HG03520 (cell line): ENCODE data around the gene MEN1.
"Not testable (repeated sequence)": the region's sequence is repeated elsewhere in the genome, so short reads cannot be mapped to it uniquely, and the experiment has no call there.

ENCODE experiments used
- ATAC-seq: cut with Tn5 transposase; IDR thresholded peaks from one replicate; pipeline ENCODE4 v1.9.1; 2021; ENCODE audit warnings: mild to moderate bottlenecking, moderate library complexity; ENCODE audit not compliant: unreplicated experiment

MEN1 gene

GRCh38 chr11:64846998-64847666 is 36.8 kb upstream of the MEN1 start:
- ATAC-seq = no peak

GRCh38 chr11:64845776-64846129 is 35.4 kb upstream of the MEN1 start:
- not testable (repeated sequence) for ATAC-seq

- ATAC-seq = no peak
Measured at GRCh38 chr11:64845129-64845775, 34.9 kb upstream of the MEN1 start.

DNA sequence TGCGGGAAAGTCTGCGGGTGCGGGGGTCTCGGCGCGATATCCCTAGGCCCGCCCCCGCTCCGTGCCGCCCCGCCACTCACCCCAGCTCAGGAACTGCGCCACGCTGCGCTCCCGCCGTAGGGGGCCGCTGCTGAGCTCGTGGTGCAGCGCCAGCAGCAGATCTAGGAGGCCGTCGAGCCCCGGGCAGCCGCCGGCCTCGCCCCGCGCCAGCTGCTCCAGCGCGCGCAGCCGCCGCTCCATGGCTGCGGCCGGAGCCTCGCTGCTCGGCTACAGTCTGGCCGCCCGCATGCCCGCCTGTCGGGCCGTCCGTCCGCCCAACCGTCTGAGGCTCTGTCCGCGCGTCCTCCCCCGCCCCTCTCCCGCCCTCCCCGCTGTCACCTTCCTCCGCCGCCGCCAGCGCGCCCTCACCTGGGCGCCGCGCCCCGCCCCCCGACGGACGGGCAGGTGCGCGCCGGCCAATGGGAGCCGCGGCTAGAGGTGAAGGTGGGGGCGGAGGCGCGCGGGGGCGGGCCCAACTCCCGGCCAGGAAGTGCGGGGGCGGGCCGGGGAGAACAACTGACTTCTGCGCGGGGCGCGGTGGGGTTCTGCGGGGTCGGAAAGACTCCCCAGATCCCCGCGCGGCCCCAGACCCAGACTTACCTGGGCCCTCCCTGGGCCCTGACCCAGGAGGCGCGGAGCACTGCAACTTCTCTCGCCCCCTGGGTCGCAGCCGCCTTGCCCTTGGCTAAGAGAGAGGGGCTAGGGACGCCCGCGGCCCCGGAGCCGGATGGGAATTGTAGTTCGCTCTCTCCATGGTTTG is 34.2 kb upstream of the MEN1 start, which contains the start of gene CDC42BPG:
CDC42BPG (minus strand) TSS at position 324 of the 799 bp plus-strand sequence; CDS start at position 240, 84 bp downstream.
- no peak for ATAC-seq

DNA sequence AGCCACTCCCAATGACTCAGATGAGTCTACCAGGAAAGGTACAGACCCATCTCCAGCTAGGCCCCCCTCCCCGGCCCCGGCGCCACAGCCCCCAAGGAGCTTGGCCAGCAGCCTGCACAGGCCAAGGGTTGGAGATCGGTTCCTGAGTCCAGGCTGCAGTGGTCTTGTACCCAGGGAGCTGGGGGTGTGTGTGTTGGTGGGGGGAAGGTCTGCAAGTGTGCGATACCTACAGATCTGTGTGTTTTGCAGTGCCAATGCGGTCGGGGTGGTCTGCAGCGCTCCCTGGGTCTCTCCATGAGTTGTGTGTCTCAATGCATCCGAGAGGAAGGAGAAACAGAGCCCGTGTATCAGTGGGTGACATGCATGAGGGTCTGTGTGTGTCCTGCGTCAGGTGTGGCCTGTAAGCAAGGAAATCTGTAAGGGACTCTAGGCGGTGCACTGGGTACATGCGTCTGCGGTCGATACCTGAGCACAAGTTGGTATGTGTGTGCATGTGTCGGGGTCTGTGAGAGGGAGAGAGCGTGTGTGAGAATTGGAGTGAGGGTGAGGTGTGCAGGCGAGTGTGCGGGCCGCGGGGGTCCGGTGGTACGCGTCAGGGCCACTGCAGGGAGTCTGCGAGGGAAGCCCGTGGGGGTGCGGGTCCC is 33.5 kb upstream of the MEN1 start:
- ATAC-seq = no peak

GRCh38 chr11:64842851-64843685 is 32.7 kb upstream of the MEN1 start:
- ATAC-seq = no peak

DNA sequence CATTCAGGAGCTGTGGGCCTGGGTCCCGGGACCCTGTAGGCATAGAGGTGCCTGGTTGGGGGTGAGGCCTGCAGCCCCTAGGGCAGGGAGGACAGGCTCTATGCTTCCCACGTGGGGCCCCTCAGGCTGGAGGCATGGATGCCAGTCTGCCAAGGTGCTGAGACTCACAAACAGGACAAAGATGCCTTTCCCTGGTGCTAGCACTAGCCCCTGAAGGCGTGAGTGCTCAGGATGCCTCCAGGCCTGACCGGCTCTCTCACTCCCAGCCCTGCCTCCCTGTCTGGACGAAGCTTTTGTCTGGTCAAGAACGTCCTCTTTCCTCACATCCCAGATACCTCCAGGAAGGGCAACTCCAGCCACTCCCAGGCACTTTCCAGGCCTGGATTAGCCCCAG is 32.0 kb upstream of the MEN1 start:
- no peak for ATAC-seq

DNA sequence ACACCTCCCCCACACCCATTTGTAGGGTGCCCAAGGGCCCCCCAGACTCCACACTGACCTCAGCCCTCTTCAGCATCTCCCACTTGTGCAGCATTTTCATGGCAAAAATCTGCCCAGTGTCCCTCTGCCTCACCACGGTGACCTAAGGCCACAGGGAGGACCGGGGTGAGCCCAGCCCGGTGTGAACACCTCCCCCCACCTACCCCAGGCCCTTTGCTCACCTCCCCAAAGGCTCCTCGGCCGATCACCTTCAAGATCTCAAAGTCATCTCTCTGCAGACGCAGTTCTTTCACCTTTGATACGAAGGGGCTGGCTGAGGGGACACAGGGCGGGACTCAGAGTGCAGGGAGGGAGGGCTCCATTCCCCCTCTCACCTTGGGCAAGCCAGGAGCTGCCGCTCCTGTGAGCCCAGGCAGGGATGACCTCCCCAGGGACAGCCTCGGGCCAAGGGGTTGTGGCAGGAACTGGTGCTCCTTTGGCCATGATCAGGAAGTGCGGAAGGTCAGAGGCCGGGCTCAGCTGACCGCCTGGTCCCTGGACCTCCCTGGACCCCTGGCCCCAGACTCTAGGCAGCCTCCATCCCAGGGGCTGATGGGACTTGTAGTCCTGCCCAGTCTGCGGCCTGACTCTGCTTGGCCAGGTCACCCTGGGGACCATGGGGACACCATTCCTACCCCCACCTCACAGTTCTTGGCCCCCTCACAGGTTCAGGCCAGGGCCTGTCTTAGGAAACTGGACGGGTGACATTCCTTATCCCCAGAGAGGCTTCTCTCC is 31.4 kb upstream of the MEN1 start:
- ATAC-seq = no peak

DNA sequence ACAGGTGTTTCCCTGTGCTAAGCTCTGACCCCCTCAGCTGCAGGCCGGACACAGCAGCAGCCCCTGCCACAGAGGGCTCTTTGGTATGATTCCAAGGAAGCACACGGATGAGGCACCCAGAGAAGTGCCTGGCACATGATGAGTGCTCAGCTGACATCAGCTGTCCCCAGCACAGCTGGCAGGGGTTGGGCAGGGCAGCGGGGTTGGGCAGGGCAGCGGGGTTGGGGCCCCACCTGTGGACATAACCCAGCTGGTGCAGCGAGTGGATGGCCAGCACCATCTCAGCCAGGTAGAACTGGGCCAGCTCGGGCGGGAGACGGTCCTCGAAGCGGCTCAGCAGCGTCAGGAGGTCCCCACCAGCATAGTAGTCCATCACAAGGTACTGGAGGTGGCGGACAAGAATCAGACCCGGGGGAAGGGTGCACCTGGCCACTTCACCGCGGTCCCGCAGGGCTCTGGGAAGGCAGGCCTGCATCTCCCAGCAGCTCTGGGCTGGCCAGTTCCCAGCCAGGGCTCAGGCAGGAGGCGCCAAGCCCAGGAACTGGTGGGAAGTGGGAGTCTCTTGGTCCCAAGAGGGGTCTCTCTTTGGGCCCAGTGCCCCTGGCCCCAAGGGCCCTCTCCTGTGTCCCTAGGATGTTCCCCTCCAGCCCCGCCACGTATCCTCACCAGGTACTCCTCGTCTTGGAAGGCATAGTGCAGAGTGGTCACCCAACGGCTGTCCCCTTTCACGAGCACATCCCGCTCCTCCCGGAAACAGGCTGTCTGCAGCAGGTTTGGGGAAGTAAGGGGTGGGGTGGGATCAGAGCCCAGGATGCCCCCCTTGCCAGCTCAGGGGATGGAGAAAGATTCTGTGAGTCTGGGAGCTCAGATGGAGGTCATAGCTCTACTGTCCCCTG is 29.8 kb upstream of the MEN1 start:
- no peak for ATAC-seq

- ATAC-seq = no peak
Measured at GRCh38 chr11:64839335-64839734, 29.0 kb upstream of the MEN1 start.

DNA sequence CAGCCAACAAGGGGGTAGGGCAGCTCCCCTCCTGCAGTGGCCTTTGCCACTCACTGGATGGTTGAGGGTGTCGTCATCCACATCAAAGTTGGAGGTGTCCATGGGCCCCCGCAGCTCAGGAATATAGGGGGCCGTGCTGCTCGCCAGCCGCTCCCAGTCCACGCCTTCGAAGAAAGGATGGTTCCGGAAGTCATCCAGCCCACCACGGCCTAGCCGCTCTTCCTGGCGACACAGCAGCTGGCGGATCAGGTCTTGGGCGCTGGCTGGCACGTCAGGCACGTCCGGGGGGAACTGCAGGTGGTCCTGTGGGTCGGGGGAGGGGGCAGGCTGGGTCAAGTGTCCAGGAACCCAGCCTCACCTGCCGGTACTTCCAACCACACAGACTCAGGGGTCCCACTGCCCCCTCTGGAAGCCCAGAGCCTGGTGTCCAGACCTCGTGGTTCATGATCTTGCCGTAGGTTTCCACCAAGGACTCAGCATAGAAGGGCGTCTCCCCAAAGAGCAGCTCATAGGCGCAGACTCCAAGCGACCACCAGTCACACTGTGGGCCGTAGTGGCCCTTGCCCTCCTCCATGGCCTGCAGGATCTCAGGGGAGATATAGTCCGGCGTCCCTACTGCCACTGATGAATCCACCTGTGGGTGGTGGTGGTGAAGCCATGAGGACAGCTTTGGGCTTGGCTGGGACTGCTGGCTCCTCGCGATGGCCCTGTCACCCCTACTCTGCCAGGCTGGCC is 28.4 kb upstream of the MEN1 start:
- no peak for ATAC-seq

DNA sequence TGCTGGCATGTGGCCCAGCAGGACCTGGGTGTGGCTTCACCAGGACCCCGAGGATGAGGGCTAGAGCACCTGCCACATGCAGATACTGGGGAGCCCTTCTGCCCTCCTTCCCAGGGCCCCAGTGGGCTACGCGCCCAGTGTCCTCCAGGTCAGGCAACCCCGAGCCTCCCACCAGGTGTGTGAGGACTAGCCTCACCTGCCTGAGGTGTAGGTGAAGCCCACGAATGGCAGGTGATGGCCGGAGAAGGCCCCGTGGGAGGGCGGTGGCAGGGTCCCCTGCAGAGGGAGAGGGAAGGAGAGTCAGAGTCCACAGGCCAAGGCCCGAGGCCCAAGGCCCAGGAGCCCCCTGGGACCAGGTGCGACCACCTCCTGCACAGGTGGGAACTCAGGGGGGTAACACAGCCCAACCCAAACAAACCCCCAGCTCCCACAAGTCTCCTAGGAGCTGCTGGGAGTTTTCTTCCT is 27.6 kb upstream of the MEN1 start:
- no peak for ATAC-seq

- no peak for ATAC-seq
Measured at GRCh38 chr11:64836448-64837072, 26.2 kb upstream of the MEN1 start.

GRCh38 chr11:64835616-64836447 is 25.5 kb upstream of the MEN1 start:
- ATAC-seq = no peak

- ATAC-seq = no peak
Measured at GRCh38 chr11:64834723-64835615, 24.6 kb upstream of the MEN1 start.
